ENCODE data around the gene CHRD.

Gene CHRD

DNA sequence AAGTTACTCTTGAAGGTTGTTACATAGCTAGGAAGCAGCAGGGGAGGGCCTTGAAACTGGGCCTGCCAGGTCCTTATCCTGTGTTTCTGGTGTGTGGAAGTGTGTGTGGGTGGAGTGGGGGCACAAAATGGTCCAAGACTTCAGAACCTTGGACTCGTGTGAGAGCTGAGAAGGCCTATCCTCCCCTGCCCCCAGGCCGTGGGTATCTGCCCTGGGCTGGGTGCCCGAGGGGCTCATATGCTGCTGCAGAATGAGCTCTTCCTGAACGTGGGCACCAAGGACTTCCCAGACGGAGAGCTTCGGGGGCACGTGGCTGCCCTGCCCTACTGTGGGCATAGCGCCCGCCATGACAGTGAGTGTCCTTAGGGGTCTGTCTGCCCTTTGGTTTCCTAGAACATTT lies 4.5 kb downstream of the CHRD start:
- Histone ChIP-seq H3K36me3 (ENCODE audit: control insufficient read depth, insufficient read depth, low read length) (no peaks in the 10 kb centered on the region), H3K4me1 (ENCODE audit: control insufficient read depth, insufficient read depth, low read length) (no peaks in the 10 kb centered on the region), H3K4me3 (ENCODE audit: low read length) (no peak overlapping the region), H3K27ac (ENCODE audit: low read depth, low read length) (no peak overlapping the region), H3K9ac (ENCODE audit: low read length) (no peak overlapping the region), H3K27me3 (ENCODE audit: control insufficient read depth, insufficient read depth, low read length) (peaks cover 11% of the 10 kb centered on the region)

DNA sequence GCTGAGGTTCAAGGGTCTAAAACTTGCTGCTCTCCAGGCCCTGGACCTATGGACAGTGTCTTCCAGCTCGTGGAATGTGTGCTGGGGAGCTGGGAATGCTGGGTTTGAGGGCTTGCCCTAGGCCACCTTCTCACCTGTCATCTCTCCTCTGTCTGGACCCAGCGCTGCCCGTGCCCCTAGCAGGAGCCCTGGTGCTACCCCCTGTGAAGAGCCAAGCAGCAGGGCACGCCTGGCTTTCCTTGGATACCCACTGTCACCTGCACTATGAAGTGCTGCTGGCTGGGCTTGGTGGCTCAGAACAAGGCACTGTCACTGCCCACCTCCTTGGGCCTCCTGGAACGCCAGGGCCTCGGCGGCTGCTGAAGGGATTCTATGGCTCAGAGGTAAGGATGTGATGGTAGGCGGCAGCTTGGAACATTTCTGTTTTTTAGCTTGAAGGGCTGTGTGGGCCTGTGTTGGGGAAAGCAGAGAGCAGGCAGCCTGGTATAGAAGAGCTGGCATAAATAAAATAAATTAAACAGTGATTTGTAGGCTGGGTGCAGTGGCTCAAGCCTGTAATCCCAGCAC lies 5.1 kb downstream of the CHRD start:
- H3K36me3 ChIP-seq (ENCODE audit: control insufficient read depth, insufficient read depth, low read length) = no peaks in the 10 kb centered on the region
- no peak overlapping the region for H3K4me3 ChIP-seq (ENCODE audit: low read length)
- H3K4me1 ChIP-seq (ENCODE audit: control insufficient read depth, insufficient read depth, low read length) = no peaks in the 10 kb centered on the region
- no peak overlapping the region for H3K9ac ChIP-seq (ENCODE audit: low read length)
- no peak overlapping the region for H3K27ac ChIP-seq (ENCODE audit: low read depth, low read length)
- peaks cover 9% of the 10 kb centered on the region for H3K27me3 ChIP-seq (ENCODE audit: control insufficient read depth, insufficient read depth, low read length)

DNA sequence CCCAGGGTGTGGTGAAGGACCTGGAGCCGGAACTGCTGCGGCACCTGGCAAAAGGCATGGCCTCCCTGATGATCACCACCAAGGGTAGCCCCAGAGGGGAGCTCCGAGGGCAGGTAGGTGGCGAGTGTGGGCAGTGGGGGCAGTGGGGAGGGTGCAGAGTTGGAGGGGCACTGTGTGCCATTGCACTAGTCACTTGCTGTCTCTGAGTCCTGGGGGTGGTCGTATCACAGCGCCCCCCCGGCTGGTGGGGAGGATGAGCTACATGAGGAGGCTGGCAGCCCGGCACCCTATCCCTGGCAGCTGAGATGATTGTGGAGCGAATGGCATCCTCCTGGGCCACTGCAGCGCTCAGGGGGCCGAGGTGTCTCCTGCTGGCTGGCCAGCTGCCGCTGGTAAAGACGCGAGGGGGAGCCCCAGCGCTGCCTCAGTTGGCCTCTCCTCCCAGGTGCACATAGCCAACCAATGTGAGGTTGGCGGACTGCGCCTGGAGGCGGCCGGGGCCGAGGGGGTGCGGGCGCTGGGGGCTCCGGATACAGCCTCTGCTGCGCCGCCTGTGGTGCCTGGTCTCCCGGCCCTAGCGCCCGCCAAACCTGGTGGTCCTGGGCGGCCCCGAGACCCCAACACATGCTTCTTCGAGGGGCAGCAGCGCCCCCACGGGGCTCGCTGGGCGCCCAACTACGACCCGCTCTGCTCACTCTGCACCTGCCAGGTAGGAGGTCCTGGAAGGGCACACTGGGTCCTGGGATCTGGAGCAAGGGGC lies 6.4 kb downstream of the CHRD start:
- Histone ChIP-seq H3K27ac (ENCODE audit: low read depth, low read length) (no peak overlapping the region), H3K4me1 (ENCODE audit: control insufficient read depth, insufficient read depth, low read length) (no peaks in the 10 kb centered on the region), H3K27me3 (ENCODE audit: control insufficient read depth, insufficient read depth, low read length) (peaks cover 4% of the 10 kb centered on the region), H3K36me3 (ENCODE audit: control insufficient read depth, insufficient read depth, low read length) (no peaks in the 10 kb centered on the region), H3K9ac (ENCODE audit: low read length) (no peak overlapping the region), H3K4me3 (ENCODE audit: low read length) (no peak overlapping the region)

DNA sequence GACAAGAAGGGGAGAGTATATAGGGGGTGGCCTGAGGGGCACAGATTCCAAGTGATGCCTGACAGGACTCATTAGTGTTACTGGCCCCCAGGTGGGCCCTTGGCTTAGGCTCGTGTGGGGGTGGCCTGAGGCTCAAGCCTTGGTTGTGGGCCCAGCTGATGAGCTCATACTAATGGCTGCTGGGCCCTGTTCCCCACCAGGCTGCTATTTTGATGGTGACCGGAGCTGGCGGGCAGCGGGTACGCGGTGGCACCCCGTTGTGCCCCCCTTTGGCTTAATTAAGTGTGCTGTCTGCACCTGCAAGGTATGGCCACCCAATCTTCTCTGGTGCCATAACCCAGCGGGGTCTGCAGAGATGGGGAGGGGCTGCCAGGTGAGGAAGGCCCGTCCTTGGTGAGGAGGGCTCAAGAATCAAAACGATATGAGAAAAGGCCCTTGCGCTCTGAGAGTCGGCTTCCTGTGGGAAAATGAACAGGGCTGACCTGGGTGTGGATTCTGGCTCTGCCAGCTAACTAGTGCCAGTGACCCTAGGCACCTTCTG lies 7.4 kb downstream of the CHRD start:
- H3K9ac ChIP-seq (ENCODE audit: low read length) = no peak overlapping the region

DNA sequence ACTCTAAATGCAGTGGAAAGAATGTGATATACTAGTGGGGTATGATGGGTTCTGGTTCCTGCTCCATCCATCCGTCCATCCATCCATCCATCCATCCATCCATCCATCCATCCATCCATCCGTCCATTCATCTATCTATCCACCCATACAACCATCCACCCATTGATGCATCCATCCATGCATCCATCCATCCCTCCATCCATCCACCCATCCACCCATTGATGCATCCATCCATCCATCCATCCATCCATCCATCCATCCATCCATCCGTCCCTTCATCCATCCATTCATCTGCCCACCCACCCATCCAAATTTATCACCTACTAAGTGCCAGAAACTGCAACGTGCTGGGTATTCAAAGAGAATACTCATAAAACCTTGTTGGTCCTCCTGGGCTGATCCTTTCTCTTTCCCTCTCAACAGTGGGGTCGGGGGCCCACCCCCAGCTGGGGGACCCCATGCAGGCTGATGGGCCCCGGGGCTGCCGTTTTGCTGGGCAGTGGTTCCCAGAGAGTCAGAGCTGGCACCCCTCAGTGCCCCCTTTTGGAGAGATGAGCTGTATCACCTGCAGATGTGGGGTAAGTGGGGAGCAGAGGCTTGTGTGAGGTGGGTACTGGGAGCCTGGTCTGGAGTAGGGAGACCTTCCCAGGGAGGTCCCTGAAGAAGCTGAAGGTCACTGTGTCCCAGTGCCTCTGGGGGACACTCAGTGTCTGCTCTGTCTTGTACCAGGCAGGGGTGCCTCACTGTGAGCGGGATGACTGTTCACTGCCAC lies 8.5 kb downstream of the CHRD start:
- Histone ChIP-seq H3K27ac (ENCODE audit: low read depth, low read length) (no peak overlapping the region), H3K9ac (ENCODE audit: low read length) (no peak overlapping the region), H3K36me3 (ENCODE audit: control insufficient read depth, insufficient read depth, low read length) (no peaks in the 10 kb centered on the region), H3K27me3 (ENCODE audit: control insufficient read depth, insufficient read depth, low read length) (no peaks in the 10 kb centered on the region), H3K4me1 (ENCODE audit: control insufficient read depth, insufficient read depth, low read length) (no peaks in the 10 kb centered on the region), H3K4me3 (ENCODE audit: low read length) (no peak overlapping the region)

More for the DNA sequence above, 7.4 kb downstream of the CHRD start:
- H3K4me3 ChIP-seq (ENCODE audit: low read length) = no peak overlapping the region
- no peaks in the 10 kb centered on the region for H3K36me3 ChIP-seq (ENCODE audit: control insufficient read depth, insufficient read depth, low read length)
- no peak overlapping the region for H3K27ac ChIP-seq (ENCODE audit: low read depth, low read length)
- no peaks in the 10 kb centered on the region for H3K27me3 ChIP-seq (ENCODE audit: control insufficient read depth, insufficient read depth, low read length)
- no peaks in the 10 kb centered on the region for H3K4me1 ChIP-seq (ENCODE audit: control insufficient read depth, insufficient read depth, low read length)

DNA sequence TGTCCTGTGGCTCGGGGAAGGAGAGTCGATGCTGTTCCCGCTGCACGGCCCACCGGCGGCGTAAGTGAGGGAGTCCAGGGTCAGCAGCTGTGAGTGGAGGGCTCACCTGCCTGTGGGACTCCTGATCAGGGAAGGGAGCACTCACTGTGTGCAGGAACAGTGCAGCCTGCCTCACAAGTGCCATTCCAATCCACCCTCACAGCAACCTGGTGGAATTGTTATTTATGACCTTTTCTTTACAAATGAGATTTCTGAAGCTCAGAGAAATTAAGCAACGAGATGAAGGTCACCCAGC lies 9.0 kb downstream of the CHRD start:
- Histone ChIP-seq H3K4me3 (ENCODE audit: low read length) (no peak overlapping the region), H3K36me3 (ENCODE audit: control insufficient read depth, insufficient read depth, low read length) (no peaks in the 10 kb centered on the region), H3K27ac (ENCODE audit: low read depth, low read length) (no peak overlapping the region), H3K9ac (ENCODE audit: low read length) (no peak overlapping the region), H3K4me1 (ENCODE audit: control insufficient read depth, insufficient read depth, low read length) (no peaks in the 10 kb centered on the region), H3K27me3 (ENCODE audit: control insufficient read depth, insufficient read depth, low read length) (no peaks in the 10 kb centered on the region)

DNA sequence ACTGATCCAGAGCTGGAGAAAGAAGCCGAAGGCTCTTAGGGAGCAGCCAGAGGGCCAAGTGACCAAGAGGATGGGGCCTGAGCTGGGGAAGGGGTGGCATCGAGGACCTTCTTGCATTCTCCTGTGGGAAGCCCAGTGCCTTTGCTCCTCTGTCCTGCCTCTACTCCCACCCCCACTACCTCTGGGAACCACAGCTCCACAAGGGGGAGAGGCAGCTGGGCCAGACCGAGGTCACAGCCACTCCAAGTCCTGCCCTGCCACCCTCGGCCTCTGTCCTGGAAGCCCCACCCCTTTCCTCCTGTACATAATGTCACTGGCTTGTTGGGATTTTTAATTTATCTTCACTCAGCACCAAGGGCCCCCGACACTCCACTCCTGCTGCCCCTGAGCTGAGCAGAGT lies 9.5 kb downstream of the CHRD start:
- H3K4me1 ChIP-seq (ENCODE audit: control insufficient read depth, insufficient read depth, low read length) = no peaks in the 10 kb centered on the region
- H3K36me3 ChIP-seq (ENCODE audit: control insufficient read depth, insufficient read depth, low read length) = no peaks in the 10 kb centered on the region
- no peaks in the 10 kb centered on the region for H3K27me3 ChIP-seq (ENCODE audit: control insufficient read depth, insufficient read depth, low read length)
- no peak overlapping the region for H3K4me3 ChIP-seq (ENCODE audit: low read length)
- H3K27ac ChIP-seq (ENCODE audit: low read depth, low read length) = no peak overlapping the region
- H3K9ac ChIP-seq (ENCODE audit: low read length) = no peak overlapping the region

DNA sequence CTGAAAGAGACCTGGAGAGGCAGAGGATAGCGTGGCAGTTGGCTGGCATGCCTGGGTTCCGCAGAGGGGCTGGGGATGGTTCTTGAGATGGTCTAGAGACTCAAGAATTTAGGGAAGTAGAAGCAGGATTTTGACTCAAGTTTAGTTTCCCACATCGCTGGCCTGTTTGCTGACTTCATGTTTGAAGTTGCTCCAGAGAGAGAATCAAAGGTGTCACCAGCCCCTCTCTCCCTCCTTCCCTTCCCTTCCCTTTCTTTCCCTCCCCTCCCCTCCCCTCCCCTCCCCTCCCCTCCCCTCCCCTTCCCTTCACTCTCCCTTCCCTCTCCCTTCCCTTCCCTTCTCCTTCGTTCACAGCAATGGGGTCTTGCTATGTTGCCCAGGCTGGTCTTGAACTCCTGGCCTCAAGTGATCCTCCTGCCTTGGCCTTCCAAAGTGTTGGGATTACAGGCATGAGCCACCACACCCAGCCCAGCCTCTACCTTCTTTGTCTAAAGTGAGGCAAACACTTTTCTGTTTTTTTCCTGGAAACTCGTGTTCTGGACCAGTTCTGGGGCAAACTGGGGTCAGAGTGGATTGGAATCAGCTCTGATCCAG lies 10.2 kb downstream of the CHRD start:
- Histone ChIP-seq H3K36me3 (ENCODE audit: control insufficient read depth, insufficient read depth, low read length) (no peaks in the 10 kb centered on the region), H3K4me1 (ENCODE audit: control insufficient read depth, insufficient read depth, low read length) (no peaks in the 10 kb centered on the region), H3K27ac (ENCODE audit: low read depth, low read length) (no peak overlapping the region), H3K9ac (ENCODE audit: low read length) (no peak overlapping the region), H3K27me3 (ENCODE audit: control insufficient read depth, insufficient read depth, low read length) (no peaks in the 10 kb centered on the region), H3K4me3 (ENCODE audit: low read length) (no peak overlapping the region)

DNA sequence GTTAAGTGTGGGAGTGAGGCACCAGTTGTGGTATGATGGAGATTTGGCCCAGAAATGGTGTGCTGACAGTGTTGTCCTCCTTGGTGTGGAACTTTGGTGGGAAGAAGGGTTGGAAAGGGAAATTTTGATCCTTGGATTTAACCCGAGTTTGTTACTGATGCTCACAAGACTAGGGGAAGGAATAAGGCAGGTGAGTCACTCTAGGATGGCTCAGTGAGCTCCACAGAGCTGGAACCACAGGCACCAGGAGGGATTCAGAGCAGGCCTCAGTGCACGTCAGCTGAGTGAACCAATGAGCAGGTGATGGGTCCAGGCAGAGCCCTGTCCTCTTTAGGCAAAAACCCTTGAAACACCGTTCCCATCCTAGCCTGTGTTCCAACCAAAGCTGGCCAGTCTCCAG lies 11.4 kb downstream of the CHRD start:
- Histone ChIP-seq H3K36me3 (ENCODE audit: control insufficient read depth, insufficient read depth, low read length) (no peaks in the 10 kb centered on the region), H3K27ac (ENCODE audit: low read depth, low read length) (no peak overlapping the region), H3K9ac (ENCODE audit: low read length) (no peak overlapping the region), H3K4me1 (ENCODE audit: control insufficient read depth, insufficient read depth, low read length) (no peaks in the 10 kb centered on the region), H3K4me3 (ENCODE audit: low read length) (no peak overlapping the region), H3K27me3 (ENCODE audit: control insufficient read depth, insufficient read depth, low read length) (no peaks in the 10 kb centered on the region)

DNA sequence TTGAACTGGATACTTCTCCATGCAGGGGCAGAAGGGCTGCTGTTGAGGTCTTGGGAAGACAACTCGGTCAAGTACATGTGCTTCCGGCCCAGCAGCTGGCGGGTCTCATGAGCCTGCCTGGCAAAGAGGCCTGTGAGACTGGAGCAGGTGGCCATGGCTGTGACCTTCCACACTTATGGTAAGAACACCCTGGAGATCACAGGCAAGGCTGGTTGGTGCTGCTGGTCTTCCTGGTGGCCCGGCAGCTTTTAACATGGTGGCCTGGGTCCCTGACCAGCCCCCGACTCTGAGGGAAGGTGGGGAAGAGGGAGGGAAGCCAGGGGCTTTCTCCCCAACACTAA lies 15.4 kb downstream of the CHRD start:
- Histone ChIP-seq H3K27ac (ENCODE audit: low read depth, low read length) (no peak overlapping the region), H3K4me1 (ENCODE audit: control insufficient read depth, insufficient read depth, low read length) (no peaks in the 10 kb centered on the region), H3K36me3 (ENCODE audit: control insufficient read depth, insufficient read depth, low read length) (no peaks in the 10 kb centered on the region), H3K27me3 (ENCODE audit: control insufficient read depth, insufficient read depth, low read length) (no peaks in the 10 kb centered on the region), H3K4me3 (ENCODE audit: low read length) (no peak overlapping the region), H3K9ac (ENCODE audit: low read length) (no peak overlapping the region)

DNA sequence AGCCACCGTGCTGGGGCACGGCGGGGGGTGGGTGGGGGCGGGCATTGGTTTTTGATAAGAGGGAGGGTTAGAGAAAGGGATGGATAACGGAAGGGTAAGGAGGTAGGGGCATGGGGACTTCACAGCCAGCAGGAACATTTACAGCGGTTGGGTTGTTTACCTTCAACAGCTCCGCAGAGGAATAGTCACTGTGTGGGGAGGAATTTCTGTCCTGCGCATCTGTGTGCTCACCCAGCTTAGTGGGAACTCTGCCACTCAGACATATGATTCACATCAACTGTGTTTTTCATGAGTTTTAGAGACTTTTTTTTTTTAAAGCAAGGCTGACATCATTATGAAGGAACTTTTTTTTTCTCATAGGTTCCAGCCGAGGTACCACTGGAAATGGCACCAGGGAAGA lies 19.6 kb downstream of the CHRD start:
- Histone ChIP-seq H3K27ac (ENCODE audit: low read depth, low read length) (no peak overlapping the region), H3K9ac (ENCODE audit: low read length) (no peak overlapping the region), H3K36me3 (ENCODE audit: control insufficient read depth, insufficient read depth, low read length) (no peaks in the 10 kb centered on the region), H3K4me1 (ENCODE audit: control insufficient read depth, insufficient read depth, low read length) (no peaks in the 10 kb centered on the region), H3K27me3 (ENCODE audit: control insufficient read depth, insufficient read depth, low read length) (no peaks in the 10 kb centered on the region), H3K4me3 (ENCODE audit: low read length) (no peak overlapping the region)

DNA sequence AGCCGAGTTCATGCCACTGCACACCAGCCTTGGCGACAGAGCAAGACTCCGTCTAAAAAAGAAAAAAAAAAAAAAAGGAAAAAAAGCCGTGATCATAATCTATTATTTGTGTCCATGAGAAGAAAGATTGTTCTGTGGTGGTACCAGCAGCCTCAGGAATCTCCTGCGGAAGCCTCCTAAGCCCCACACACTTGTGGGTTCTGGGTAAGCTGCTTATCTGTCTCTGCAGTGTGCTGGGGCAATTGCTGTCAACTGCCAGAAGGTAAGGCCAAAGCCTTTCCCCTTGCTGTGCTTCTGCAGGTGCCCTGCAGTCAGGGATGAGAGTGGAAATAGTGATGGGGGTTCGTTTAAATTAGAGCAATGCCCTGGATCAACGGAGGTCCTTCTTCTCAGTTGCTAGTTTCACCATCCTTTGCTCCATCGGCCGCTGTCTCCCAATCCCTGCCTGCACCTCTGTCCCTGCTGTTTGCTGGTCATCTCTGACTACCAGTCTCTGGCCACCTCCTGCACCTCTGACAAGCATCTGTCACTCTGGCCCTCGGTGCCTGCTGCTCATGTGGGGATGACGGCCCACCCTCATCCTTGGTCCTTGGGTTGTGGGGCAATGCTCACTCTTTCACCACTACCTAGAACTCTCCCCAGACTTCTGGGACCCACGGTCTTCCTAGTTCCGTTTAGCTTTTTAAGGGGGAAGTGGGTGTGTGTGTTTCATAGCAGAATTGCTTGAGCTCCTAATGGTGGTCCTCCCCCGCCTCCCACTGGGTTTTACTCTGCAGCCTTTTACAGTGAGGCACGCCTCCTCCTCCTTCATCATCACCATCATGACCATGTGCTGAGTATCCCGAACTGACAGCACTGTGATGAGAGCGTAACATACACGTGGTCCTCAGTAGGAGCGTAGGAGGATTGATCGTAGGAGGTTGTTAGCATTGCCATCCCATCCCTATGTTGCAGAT lies 25.5 kb downstream of the CHRD start:
- Histone ChIP-seq H3K4me3 (ENCODE audit: low read length) (no peak overlapping the region), H3K36me3 (ENCODE audit: control insufficient read depth, insufficient read depth, low read length) (no peaks in the 10 kb centered on the region), H3K27me3 (ENCODE audit: control insufficient read depth, insufficient read depth, low read length) (no peaks in the 10 kb centered on the region), H3K4me1 (ENCODE audit: control insufficient read depth, insufficient read depth, low read length) (no peaks in the 10 kb centered on the region), H3K9ac (ENCODE audit: low read length) (no peak overlapping the region), H3K27ac (ENCODE audit: low read depth, low read length) (no peak overlapping the region)

Measured in rectal smooth muscle tissue (tissue), 1 donor.